ENCODE results near the gene LMBR1. TPM values are rescaled to one million over a fixed set of nuclear protein-coding genes. Genes with fewer than 3 reads are reported as not detected.

The LMBR1 gene
- total RNA-seq, 1 donor from 2014 or later: 30.7 TPM

Other genes with a start within 250 kb of the LMBR1 start
- 9.7 TPM for gene NOM1, start 56.5 kb upstream of the LMBR1 start, total RNA-seq
- not detected for gene MNX1, start 117.5 kb upstream of the LMBR1 start, total RNA-seq
- gene UBE3C, start 245.7 kb upstream of the LMBR1 start, total RNA-seq: 48.7 TPM

All from Right ventricle myocardium superior (tissue), 1 donor.